Effector CD8-positive, alpha-beta T cell (primary cell): ENCODE data around the gene PRDX3.

Experiments used
- DNase-seq: peaks from one replicate; lab custom pipeline; 2025; lab: John Stamatoyannopoulos, UW

The PRDX3 gene

GRCh38 chr10:119129721-119130120, 48.9 kb downstream of the PRDX3 start:
- DNase-seq: no peak

GRCh38 chr10:119125942-119126341, 52.7 kb downstream of the PRDX3 start:
- no peak for DNase-seq

GRCh38 chr10:119120875-119121274, 57.7 kb downstream of the PRDX3 start:
- DNase-seq: no peak

- DNase-seq: no peak
These were observed 58.2 kb downstream of the PRDX3 start for GRCh38 chr10:119120413-119120867.

- DNase-seq: no peak
These were observed 59.2 kb downstream of the PRDX3 start for GRCh38 chr10:119119400-119119799.

DNA sequence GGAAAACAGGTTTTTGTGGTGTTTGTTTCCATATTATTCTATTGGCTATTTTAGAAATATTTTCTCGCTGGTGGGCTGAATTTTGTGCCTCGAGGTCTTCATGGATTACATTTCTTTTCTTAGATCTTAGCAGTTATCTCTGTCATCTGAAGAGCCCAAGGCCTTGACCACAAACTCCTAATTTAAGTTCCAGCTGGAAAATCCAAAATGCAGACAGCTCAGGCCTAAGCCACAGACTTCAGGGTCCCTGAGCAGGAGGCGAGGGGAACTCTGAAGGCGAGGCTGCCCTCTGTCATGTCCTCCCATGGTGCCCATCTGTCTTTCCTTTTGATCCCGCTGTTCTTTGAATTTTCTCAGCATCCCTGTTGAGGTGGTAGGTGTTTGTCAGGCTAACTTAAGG, 60.4 kb downstream of the PRDX3 start:
- no peak for DNase-seq
